Activated CD4-positive, alpha-beta T cell treated with anti-CD3 and anti-CD28 coated beads, Interleukin-2, amount 50 U/mL, for 1 hour (primary cell): ENCODE data around the gene MAP2.

Experiments used
- DNase-seq: peaks from one replicate; pipeline ENCODE4 v3.0.0-alpha.2; 2020

Gene MAP2

DNA sequence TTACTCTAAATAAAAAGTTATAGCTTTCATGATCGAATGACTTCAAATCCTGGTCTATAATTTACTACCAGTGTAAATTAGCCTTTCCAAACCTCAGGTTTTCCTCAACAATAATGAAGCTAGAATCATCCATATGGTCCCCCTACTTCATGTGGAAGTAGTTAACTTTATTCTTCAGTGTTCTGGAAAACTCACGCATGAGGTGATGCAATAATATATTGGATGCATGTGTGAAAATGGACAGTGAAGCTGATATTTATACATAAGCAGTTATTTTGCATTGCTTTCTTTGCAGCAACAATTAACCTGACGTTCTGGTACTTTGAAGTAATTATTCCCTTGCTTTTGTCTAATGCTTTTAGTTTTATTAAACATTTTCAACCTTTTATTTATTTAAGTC is 329.2 kb downstream of the MAP2 start:
- DNase-seq = no peak

- DNase-seq = no peak
Observed at GRCh38 chr2:209757163-209757562, 333.3 kb downstream of the MAP2 start.

DNA sequence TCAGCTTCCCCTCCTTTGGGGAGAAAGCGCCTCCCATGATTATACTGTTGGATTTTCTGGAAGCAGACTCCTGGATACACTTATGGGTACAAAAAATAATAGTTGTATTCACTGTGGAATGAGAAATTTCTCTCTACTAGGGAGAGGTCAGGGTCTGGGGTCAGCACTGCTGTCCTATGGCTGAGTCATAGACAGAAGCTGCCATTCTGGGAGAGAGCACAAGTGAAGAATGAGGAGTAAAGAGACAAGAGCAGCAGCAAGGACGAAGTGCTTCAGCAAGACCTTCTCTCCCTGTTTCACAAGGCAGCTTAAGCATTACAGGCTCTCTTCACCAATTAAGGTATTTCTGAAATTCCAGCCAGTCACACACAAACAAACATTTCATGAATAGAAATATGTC is 337.7 kb downstream of the MAP2 start:
- DNase-seq = no peak

DNA sequence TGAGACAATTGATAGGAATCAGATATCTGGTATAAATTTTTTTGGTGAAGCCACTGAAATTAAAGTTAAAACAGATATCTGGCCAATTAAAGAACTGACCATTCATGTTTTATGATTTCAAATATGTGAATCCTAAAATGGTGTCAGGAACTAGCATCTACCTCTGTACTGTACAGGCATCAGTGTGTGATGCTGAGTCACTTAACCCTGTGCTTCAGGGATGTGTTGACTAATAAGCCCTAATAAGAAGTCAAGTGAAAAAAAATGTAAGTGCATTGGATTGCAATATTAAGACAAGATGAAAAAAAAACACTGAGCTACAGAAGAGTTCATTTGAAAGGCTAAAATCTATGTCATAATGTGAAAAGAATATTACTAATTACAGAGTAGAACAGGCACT is 338.7 kb downstream of the MAP2 start:
- DNase-seq = no peak

GRCh38 chr2:209763106-209763505 is 339.3 kb downstream of the MAP2 start:
- DNase-seq = no peak

DNA sequence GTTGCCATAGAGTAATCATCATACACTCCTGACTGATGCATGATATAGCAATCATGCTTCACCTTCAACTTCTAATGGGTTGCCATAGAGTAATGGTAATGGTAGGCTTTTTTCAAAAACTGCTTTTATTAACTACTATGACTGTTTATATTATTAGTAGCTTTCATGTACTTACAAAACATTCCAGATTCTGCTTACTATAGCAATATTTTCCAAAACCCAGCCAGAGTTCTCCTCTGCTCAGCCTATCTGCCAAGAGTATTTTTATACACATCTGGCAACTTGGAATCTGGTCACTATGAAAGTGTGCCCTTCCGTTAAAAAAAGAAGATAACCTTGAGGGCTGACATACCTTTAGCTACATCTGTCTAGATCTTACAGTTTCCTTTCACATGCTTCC is 342.8 kb downstream of the MAP2 start:
- DNase-seq = no peak

DNA sequence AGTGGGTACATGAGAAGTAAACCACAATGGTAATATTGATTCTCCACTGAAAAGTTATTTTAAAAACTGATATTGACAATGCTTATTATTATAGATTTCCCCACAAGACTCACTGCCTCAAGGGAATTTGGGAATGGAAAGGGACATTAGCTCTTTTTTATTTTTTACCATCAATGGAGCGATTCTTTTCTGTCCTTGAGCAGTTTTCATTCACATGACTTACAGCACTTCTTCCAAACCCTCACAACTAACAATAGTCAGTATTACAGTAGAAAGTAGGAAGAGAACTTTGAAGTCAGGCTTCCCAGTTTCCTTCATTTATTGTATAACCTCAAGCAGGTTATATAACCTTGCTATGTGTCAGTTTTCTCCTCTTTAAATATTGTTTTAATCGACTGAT is 343.5 kb downstream of the MAP2 start:
- no peak for DNase-seq

DNA sequence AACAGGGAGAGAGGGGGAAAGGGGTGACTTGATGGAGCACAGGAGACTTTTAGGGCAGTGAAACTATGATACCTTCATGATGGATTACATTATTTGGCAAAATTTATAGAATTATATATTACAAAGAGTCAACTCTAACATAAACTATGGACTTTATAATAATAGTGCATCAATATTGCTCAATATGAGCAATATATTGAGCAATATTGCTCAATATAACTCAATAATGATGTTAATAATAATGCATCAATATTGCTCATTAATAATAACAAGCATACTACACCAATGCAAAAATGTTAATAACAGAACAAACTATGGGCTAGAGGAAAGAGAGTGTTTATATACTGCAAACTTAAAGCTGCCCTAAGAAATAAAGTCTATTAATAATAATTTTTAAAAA is 344.7 kb downstream of the MAP2 start:
- DNase-seq = no peak

DNA sequence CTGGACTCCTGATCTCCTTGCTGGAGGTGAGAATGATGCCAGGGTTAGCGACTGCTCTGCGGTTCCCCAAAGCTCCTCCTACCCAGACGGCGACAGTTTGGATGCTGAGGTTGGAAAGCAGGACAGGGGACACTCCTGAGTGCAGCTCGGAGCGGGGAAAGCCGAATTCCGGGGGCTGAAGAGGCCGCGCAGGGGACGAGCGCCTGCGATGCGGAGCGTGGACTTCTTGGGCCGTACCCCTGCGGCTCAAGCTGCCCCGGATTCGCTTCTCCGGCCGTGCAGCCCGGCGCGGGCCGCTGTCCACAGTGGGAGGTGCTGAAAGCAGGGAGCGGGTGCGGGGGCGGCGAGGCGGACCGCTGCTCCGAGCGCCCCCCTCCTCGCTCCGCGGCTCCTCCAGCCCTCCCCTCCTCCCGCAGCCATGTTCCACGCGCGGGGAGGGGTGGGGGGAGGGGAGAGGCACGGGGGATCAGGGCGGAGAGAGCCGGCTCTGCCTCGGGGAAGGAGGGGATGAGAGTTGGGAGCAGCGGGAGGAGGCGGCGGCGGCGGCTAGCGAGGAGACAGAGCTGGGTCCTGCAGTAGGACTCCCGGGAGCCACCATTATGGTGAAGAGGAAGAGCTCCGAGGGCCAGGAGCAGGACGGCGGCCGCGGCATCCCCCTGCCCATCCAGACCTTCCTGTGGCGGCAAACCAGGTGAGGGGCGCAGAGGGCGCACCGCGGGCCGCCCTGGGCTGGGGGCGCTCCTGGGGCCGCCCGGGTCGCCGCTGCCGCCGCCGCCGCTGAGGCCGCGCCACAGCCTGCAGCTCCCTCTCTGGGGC is 347.8 kb downstream of the MAP2 start, which contains the start of gene UNC80:
TSS of gene UNC80 (plus strand) at position 359 of the 816 bp plus-strand sequence. CDS start at position 600, 241 bp downstream.
- DNase-seq = no peak

- no peak for DNase-seq
Observed at GRCh38 chr2:209772290-209772685, 348.4 kb downstream of the MAP2 start.

DNA sequence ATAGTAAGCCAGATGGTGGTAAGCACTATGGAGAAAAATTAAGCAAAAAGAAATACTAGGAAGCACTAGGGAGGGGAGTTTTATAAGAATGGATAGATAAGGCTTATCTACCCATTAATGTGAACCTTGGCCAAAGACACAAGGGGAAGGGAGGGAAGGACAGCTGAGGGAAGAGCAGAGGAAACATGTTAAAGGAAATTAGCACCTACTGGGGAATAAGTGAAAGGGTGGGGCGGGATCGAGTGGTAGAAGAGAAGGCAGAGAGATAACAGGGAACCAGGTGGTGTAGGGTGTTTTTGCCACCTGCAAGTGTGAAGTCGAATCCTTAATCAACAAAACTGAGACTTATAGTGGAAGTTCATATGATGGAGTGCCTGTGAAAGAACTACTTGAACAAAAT is 349.5 kb downstream of the MAP2 start:
- DNase-seq = no peak
